Occipital lobe (tissue), 2 donors: ENCODE results near the gene TMEM14B. TPM values are rescaled to one million over a fixed set of nuclear protein-coding genes. Genes with fewer than 3 reads are reported as not detected.
A peak's percentile ranks its signal among the peaks of the same experiment; 100 is the strongest.
"Not testable (repeated sequence)": the region's sequence is repeated elsewhere in the genome, so short reads cannot be mapped to it uniquely, and the experiment has no call there.

Experiments
- DNase-seq: peaks from one replicate; lab custom pipeline; 2025; lab: John Stamatoyannopoulos, UW
- total RNA-seq: library from RNA; depleted of rRNA; stranded (reverse); fragments of >200 nt; gene quantifications from one replicate; pipeline ENCODE4 v1.2.3, GENCODE V29; 2014

Gene TMEM14B
- 48.8 TPM for total RNA-seq

GRCh38 chr6:10747251-10747972 lies at the start of gene TMEM14B:
Gene TMEM14B (plus strand): TSS chr6:10747805. CDS start chr6:10749246, 1,441 bp downstream.
- DNase-seq, result peak; percentile 97

- no peak for DNase-seq
These were observed 33.6 kb upstream of the TMEM14B start for GRCh38 chr6:10713962-10714361.

- DNase-seq, result no peak
These were observed 28.2 kb upstream of the TMEM14B start for GRCh38 chr6:10719296-10719963.

- no peak for DNase-seq
These were observed 27.7 kb upstream of the TMEM14B start for GRCh38 chr6:10719964-10720264.

GRCh38 chr6:10720265-10720959 lies 27.2 kb upstream of the TMEM14B start:
- no peak for DNase-seq

- DNase-seq, result not testable (repeated sequence)
These were observed 26.4 kb upstream of the TMEM14B start for GRCh38 chr6:10720960-10721849.

GRCh38 chr6:10721850-10722569 lies 25.6 kb upstream of the TMEM14B start:
- no peak for DNase-seq

- DNase-seq, result no peak
These were observed 25.1 kb upstream of the TMEM14B start for GRCh38 chr6:10722570-10722819.

GRCh38 chr6:10722820-10723566 lies 24.6 kb upstream of the TMEM14B start, which contains the start of gene TMEM14C:
Gene TMEM14C (plus strand): TSS chr6:10723070. CDS start chr6:10724614, 1,544 bp downstream.
- DNase-seq, result peak; percentile 96

GRCh38 chr6:10723567-10723881 lies 24.1 kb upstream of the TMEM14B start:
- DNase-seq, result no peak

- no peak for DNase-seq
These were observed 22.6 kb upstream of the TMEM14B start for GRCh38 chr6:10725044-10725443.

GRCh38 chr6:10725716-10726115 lies 21.9 kb upstream of the TMEM14B start:
- peak; percentile 1 for DNase-seq

- no peak for DNase-seq
These were observed 17.4 kb upstream of the TMEM14B start for GRCh38 chr6:10730254-10730653.

GRCh38 chr6:10733151-10733715 lies 14.4 kb upstream of the TMEM14B start:
- no peak for DNase-seq

GRCh38 chr6:10733863-10734262 lies 13.7 kb upstream of the TMEM14B start:
- DNase-seq, result no peak

- DNase-seq, result no peak
These were observed 10.9 kb upstream of the TMEM14B start for GRCh38 chr6:10736731-10737130.

GRCh38 chr6:10740061-10740460 lies 7.5 kb upstream of the TMEM14B start:
- no peak for DNase-seq

- not testable (repeated sequence) for DNase-seq
These were observed 6.0 kb upstream of the TMEM14B start for GRCh38 chr6:10741643-10742042.

GRCh38 chr6:10742251-10742650 lies 5.4 kb upstream of the TMEM14B start:
- DNase-seq, result no peak

- DNase-seq, result no peak
These were observed 4.1 kb upstream of the TMEM14B start for GRCh38 chr6:10743515-10743914.
